A172 (cell line): Measurements from ENCODE around the gene ZNF668. TPM values are rescaled to one million over a fixed set of nuclear protein-coding genes. Genes with fewer than 3 reads are reported as not detected.
"Not testable (repeated sequence)": the region's sequence is repeated elsewhere in the genome, so short reads cannot be mapped to it uniquely, and the experiment has no call there.

Experiments used
- DNase-seq: peaks from one replicate; pipeline ENCODE4 v3.0.0-alpha.2; 2015; ENCODE audit warnings: low spot score
- total RNA-seq: library from RNA; depleted of rRNA; stranded (reverse); fragments of >200 nt; shearing (Covaris generic); gene quantifications from 2 replicates; pipeline ENCODE4 v1.2.3, GENCODE V29; 2014

ZNF668 gene
- total RNA-seq, 1 experiment from 2014 or later = 35.5 TPM

DNA sequence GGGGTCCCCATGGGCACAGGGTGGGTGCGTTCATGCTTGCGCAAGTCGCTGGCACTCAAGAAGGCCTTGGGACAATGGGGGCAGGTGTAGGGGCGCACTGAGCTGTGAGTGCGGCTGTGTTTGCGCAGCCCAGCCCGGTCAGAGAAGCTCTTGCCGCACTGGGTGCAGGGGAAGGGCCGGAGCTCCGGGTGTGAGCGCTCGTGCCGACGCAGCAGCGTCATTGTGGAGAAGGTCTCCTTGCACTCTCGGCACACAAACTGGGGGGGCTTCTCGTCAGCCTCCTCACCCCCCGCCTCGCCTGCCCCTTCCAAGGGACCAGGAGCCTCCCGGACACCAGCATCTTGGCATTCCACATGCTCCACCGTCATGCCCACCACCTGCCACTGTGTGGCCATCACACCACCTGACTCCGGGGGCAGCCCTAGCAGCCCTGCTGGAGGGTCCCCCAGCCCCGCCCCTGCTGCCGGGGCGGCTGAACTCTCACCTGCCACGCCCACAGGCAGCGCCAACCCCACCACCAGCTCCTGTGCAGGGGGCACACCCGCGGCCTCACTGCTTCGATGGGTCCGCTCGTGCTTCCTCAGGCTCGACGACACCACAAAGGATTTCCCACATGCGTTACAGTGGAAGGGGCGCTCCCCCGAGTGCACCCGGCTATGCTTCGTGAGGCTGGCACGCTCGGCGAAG is 12.8 kb downstream of the ZNF668 start:
- DNase-seq = no peak

DNA sequence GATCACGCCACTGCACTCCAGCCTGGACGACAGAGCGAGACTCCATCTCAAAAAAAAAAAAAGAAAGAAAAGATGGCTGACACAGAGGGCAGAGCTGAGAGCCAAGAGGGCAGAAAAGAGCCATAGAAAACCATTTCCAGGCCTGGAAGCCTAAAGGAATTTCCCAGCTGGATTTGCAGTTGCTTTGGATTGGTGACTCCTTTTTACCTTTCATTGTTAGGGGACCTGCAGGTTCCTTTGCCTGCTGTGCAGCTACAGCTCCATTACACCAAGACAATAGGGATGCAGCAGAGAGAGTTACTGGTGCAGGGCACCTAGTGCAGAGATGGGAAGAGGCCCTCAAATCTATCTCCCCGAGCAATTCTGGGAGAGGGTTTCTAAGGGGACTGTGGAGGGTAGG is 18.4 kb downstream of the ZNF668 start:
- DNase-seq = no peak

DNA sequence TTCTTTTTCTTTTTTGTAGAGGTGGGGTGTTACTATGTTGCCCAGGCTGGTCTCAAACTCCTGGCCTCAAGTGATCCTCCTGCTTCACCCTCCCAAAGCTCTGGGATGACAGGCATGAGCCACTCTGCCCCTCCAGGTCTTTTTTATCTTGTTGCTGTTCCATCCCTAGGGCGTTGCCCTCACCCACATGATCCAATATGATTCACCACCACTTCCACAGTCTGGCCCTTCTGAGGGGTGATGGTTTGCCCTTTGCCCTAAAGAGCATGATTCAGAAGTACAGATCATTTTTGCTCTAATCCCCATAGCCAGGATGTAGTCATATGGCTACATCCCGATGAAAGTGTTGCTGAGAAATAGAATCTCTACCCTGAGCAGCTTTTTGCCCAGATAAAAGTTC is 21.9 kb downstream of the ZNF668 start:
- DNase-seq = peak; percentile 98

DNA sequence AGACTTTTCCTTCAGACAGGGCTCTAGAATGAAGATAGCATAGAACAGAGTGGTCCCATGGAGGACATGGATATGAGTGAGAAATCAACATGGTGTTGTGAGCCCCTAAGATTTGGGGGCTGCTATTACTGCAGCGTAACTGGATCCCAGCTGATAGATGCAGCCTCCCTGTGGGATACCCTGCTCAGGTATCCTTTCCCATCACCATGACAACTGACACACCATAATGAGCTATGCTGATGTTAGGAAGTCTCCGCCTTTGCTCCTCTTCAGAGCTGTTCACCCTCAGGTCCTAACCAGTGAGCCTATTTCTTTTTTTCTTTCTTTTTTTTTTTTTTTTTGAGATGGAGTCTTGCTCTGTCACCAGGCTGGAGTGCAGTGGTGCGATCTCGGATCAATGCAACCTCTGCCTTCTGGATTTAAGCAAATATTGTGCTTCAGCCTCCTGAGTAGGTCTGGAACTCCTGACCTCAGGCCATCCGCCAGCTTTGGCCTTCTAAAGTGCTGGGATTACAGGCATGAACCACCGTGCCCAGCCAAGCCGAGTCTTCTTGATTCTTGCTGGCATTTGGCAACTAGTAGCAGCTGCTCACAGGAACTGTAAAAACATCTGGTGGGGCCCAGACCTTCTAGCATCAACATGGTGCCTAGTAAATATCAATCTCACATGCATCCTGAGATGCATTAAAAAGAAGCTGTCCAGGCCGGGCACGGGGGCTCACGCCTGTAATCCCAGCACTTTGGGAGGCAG is 23.6 kb downstream of the ZNF668 start:
- DNase-seq = no peak

DNA sequence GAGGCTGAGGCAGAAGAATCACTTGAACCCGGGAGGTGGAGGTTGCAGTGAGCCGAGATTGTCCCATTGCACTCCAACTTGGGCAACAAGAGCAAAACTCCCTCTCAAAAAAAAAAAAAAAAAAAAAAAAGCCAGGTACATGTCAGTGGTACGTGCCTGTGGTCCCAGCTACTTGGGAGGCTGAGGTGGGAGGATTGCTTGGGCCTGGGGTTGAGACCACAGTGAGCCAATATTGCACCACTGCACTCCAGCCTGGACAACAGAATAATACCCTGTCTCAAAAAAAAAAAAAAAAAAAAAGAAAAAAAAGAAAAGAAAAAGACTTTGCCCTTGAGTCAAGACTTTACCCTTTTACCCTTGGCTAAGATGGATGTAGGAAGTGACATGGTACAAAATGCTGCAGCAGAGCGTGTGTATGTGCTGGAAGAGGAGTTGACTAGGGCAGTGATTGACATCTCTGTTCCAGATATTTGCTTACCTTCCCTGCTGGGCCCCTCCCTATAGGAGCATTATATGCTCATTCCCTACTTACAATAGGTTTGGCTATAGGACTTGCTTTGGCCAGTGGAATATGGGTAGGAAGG is 30.1 kb downstream of the ZNF668 start:
- DNase-seq = no peak

DNA sequence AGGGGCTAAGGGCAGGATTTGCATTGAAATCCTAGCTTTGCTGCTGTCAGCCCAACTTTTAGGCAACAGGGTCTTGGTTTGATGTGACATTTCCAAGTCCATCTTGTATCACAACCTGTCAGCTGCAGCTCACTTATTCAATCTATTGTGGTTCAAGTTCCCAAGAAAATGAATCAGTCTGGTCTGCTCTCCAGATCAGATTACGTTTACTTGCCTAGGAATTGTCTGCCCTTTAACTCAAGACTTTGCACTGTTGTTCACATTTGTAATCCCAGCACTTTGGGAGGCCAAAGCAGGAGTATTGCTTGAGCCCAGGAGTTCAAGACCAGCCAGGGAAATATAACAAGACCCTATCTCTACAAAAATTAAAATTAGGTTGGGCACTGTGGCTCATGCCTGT is 30.7 kb downstream of the ZNF668 start:
- DNase-seq = no peak

DNA sequence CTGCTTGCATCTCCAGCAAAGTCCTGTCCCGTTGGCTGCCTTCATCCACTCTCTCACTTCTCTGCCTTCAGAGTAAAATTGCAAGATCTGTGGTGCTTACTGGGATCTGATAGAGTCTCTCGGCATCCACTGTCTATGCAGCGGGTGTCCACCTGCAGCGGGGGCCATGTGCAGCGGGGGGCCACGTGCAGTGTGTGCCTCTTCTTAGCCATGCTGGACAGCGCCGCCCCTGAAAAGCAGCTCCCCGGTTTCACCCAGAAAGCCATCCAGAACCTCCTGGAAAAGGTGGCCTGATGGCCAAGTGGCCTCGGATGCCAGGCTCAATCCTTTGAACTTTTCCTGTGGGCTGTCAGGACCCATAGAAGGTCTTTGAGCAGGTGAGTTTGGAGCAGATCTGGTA is 31.2 kb downstream of the ZNF668 start:
- no peak for DNase-seq

DNA sequence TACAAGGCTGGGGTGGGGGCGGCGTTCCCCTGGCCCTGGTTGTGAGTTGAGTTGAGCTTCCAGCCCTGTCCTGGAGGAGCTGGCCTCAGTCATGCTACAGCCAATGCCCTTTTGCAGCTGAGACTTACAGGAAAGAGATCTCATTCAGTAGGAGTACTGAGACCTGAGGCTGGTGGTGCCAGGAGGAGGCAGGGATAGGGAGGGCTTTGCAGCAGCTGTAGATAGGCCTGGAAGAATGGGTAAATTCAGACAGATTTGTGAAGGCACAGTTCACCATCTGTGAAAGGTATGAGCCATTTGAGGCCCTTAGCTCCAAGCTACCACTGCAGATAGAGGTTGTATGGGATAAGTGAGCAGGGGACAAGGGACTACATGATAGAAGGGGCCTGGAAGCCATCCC is 35.0 kb downstream of the ZNF668 start:
- no peak for DNase-seq

DNA sequence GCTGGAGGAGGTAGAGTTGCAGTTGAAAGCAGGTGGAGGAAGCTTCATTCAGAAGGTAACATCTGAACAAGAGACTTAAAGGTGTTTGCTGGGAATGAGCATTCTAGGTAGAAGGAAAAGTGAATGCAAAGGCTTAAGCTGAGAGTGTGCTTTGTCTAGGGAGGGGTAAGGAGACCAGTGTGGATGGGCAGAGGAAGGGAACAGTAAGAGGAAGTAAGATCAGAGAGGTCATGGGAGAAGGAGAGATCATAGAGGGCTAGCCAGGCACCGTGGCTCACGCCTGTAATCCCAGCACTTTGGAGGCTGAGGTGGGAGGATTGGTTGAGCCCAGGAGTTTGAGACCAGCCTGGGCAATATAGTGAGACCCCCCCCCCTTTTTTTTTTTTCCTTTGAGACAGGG is 37.3 kb downstream of the ZNF668 start:
- no peak for DNase-seq

DNA sequence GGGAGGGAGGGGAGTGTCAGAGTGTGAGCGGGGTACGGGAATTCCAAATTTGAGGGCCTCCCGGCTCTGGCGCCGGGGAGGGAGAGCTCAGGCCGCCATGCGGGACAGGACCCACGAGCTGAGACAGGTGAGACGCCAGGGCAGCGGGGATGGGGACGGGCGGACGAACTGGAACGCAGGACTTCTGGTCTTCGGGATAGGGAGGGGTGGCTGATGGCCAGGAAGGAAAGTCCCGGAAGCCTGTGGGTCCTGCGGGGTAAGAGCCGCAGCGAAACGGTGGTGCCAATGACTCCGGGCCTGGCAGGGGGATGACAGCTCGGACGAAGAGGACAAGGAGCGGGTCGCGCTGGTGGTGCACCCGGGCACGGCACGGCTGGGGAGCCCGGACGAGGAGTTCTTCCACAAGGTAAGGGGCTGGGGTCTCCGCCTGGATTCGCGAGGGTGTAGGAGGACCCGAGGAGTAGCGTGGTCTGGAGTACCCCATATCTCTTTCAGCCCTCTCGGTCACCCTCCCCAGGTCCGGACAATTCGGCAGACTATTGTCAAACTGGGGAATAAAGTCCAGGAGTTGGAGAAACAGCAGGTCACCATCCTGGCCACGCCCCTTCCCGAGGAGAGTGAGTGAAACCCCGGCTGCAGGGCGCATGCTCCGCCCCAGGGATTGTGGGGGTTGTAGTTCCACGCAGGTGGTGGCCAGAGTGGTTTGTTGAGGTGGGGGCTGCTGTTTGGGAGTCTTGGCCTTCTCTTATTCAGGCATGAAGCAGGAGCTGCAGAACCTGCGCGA is 40.1 kb downstream of the ZNF668 start:
- peak; percentile 88 for DNase-seq

DNA sequence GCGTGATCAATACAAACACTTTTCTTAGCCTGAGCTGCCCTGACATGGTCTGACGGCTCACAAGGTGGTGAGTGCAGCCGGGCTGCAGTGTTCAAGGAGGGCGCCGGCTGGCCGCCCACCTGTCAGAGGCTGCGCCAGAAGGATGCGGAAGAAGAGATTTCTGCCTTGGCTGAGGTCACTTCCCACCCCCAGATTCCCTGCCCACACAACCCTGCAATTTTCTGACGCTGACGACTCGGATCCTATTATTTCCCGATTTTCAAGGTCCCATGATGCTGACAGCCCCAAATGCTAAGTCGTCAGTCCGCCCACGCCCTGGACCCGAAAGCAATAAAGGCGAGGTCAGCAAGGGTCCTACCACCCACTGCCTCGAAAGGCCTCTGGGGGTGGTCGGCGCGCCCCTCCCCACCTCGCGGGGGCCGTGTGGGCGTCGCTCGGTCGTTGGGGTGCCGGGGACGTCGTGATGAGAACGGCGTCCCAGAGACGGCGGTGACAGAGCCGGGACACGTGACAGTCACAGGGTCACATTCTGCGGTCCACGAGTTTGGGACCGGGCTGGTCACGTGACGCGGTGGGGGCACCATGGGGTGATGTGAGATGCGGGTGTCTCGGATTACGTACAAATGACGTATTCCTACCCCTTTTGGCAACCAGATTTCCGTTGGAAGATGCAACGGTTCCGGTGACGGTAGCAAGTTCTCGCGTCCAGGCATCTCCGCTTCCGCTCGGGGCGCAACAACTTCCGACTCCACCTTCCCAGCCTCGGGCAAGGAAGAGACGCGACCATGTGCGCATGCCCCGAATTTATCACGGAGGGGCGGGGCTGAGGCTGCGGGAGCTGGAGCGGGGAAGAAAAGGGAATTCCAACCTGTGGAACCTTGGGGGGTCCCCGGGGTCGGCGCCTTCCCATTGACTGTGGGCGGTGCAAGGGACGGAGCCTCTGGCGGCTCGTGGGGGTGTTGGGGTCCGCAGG is 41.0 kb downstream of the ZNF668 start, which contains the start of gene STX4:
TSS of gene STX4 (plus strand) at position 823 of the 973 bp plus-strand sequence. CDS start 248 bp downstream, outside the sequence.
- peak; percentile 98 for DNase-seq

DNA sequence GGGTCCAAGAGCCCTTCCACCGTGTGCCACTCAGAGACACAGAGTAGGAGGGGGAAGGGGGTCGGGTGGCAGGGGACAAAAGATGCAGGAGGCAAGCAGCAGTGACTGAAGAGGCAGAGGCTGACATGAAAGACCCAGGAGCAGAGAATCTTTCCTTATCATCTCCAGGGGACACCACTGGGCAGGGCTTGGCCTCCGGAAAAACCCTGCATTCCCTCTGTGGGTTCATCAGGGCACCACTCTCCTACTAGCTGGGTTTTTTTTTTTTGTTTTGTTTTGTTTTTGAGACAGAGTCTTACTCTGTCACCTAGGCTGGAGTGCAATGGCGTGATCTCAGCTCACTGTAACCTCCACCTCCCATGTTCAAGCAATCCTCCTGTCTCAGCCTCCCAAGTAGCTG is 42.8 kb downstream of the ZNF668 start:
- no peak for DNase-seq

DNA sequence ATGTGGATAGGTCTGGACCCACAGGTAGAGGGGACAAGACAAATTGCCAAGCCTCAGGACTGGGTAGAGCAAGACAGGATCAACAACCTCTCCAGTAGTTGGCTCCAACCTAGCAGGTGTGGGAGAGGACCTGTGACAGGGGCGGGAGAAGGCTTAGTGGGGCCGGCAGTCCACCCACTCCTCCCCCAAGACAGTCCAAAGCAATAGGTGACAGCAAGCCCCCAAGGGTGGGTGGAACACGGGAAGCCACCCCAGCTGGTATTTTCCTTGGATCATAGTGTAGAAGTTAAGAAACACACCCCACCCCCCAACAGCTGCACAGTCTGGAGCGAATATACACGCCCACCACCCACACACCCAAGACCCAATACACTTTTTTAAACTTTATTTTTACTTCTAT is 44.8 kb downstream of the ZNF668 start:
- DNase-seq = no peak

DNA sequence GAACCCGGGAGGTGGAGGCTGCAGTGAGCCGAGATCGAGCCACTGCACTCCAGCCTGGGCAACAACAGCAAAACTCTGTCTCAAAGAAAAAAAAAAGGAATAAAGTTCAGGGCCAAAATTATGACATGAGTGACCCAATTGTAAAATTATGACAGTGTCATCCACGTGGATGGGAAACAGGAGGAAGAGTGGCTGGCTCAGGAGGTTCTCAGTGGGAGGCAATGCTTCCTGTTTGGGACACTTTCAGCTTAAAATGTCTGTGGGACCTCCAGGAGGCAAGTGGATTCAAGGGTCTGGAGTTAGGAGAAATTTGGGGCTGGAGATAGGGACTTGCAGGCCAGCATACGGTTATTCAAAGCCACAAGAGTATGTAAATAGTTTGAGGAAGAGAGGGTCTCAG is 48.7 kb downstream of the ZNF668 start:
- no peak for DNase-seq

DNA sequence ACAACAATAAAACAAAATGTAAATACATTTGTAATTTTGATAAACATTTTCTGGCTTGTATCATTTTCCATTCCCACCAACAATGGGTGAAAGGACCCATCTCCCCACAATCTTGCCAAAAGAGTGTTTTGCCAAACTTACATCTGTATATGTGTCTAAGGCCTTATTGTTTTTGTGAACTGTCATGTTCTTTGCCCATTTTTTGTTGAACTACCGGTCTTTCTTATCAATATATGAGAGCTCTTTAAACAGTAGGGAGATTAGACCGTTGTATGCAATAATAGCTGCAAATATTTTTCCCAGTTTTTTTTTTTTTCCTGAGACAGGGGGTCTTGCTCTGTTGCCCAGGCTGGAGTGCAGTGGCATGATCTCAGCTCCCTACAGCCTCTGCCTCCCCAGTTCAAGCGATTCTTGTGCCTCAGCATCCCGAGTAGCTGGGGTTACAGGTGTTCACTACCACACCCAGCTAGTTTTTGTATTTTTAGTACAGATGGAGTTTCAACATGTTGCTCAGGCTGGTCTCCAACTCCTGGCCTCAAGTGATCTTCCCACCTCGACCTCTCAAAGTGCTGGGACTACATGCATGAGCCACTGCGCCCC is 50.3 kb downstream of the ZNF668 start:
- no peak for DNase-seq

DNA sequence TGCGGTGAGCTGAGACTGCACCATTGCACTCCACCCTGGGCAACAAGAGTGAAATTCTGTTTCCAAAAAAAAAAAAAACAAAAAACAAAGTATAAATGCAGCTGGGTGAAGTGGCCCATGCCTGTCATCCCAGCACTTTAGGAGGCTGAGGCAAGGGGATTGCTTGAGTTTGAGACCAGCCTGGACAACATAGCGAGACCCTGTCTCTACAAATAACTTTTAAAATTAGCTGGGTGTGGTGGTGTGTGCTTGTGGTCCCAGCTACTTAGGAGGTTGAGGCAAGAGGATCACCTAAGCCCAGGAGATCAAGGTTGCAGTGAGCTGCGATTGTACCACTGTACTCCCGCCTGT is 50.8 kb downstream of the ZNF668 start:
- no peak for DNase-seq

DNA sequence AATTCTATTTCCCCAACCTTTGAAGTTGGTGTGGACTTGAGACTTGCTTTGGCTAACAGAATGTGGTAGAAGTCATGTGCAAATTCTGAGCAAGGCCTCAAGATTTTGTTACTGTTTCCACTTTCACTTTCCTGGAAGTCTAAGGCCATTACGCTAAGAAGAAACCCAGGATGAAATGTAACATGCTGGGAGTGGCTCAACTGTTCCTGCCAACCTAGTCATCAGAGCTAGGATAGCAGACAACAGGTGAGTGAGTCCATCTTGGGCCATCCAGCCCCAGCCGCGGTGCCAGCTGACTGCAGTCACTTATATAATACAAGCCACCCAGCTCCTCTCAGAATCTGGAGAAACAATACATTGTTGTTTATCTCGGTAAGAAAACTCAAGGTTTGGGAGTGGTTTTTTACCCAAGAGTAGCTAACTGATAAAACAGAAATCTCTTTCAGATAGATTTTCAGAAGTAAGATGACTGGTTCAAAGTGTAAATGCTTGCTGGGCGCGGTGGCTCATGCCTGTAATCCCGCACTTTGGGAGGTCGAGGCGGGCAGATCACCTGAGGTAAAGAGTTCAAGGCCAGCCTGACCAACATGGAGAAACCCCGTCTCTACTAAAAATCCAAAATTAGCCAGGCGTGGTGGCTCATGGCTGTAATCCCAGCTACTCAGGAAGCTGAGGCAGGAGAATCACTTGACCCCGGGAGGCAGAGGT is 51.3 kb downstream of the ZNF668 start:
- no peak for DNase-seq

DNA sequence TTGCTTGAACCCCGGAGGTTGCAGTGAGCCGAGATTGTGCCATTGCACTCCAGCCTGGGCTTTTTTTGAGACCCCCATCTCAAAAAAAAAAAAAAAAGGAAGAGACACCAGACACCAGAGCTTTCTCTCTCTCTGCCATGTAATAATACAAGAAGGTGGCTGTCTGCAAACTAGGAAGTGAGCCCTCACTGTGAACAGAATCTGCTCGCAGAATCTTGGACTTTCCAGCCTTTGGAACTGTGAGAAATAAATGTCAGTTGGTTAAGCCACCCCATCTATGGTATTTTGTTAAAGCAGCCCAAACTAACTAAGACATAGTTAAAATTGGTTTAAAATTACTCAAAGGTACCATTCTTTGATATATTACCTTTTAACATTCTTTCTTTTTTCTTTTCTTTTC is 53.5 kb downstream of the ZNF668 start:
- no peak for DNase-seq

DNA sequence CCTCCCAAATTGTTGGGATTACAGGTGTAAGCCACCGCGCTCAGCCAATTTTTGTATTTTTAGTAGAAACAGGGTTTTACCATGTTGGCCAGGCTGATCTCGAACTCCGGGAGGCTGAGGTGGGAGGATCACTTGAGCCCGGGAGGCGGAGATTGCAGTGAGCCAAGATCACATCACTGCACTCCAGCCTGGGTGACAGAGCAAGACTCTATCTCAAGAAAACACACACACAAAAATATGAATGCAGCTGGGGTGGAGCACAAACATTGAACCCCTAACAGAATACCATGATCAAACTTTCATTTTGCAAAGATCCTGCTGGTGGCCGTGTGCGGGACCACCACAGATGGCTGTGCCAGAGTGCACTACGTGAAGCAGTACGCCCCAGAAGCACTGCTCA is 56.3 kb downstream of the ZNF668 start:
- DNase-seq = not testable (repeated sequence)

DNA sequence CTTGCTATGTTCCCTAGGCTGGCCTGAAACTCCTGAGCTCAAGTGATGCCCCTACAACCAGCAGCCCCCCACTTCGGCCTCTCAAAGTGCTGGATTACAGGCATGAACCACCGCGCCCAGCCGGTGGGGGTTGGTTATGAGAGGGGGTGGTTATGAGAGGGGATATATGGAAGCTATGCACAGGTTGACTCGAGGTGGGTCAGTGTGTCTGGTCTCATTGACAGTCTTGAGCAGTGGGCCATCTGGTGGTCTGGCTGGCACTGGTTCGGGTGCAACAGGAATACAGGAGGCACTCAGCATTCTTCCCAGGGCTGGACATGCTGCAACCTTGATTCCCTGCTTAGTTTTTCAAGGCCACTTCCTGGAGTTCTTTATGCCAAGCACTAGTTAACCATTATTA is 58.0 kb downstream of the ZNF668 start:
- no peak for DNase-seq
